ENCODE results near the gene SIRT3. TPM values are rescaled to one million over a fixed set of nuclear protein-coding genes. Genes with fewer than 3 reads are reported as not detected.

Gene SIRT3
- total and polyA plus RNA-seq, 2 of the 13 experiments (the other 11 are each of a cell fraction or from before 2014, with no cell fraction given) = 15.1 to 18.2 TPM

GRCh38 chr11:207863-208180 lies 28.3 kb downstream of the SIRT3 start (continued):
- TF ChIP-seq ZNF18 (CRISPR knock-in tag; IDR thresholded peaks at IDR 0.05; ENCODE audit: insufficient replicate concordance) = no peak
- no peak for TF ChIP-seq TAF1 (CRISPR knock-in tag; IDR thresholded peaks at IDR 0.05)
- TF ChIP-seq ZNF879 (CRISPR knock-in tag; IDR thresholded peaks at IDR 0.05) = no peak
- TF ChIP-seq SUZ12 (IDR thresholded peaks at IDR 0.05; ENCODE audit: low read depth, low read length) = no peak
- TF ChIP-seq ZNF775 (CRISPR knock-in tag; IDR thresholded peaks at IDR 0.05; ENCODE audit: borderline replicate concordance) = no peak
- TF ChIP-seq, protein P1, sequence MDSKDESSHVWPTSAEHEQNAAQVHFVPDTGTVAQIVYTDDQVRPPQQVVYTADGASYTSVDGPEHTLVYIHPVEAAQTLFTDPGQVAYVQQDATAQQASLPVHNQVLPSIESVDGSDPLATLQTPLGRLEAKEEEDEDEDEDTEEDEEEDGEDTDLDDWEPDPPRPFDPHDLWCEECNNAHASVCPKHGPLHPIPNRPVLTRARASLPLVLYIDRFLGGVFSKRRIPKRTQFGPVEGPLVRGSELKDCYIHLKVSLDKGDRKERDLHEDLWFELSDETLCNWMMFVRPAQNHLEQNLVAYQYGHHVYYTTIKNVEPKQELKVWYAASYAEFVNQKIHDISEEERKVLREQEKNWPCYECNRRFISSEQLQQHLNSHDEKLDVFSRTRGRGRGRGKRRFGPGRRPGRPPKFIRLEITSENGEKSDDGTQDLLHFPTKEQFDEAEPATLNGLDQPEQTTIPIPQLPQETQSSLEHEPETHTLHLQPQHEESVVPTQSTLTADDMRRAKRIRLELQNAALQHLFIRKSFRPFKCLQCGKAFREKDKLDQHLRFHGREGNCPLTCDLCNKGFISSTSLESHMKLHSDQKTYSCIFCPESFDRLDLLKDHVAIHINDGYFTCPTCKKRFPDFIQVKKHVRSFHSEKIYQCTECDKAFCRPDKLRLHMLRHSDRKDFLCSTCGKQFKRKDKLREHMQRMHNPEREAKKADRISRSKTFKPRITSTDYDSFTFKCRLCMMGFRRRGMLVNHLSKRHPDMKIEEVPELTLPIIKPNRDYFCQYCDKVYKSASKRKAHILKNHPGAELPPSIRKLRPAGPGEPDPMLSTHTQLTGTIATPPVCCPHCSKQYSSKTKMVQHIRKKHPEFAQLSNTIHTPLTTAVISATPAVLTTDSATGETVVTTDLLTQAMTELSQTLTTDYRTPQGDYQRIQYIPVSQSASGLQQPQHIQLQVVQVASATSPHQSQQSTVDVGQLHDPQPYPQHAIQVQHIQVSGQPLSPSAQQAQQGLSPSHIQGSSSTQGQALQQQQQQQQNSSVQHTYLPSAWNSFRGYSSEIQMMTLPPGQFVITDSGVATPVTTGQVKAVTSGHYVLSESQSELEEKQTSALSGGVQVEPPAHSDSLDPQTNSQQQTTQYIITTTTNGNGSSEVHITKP (CRISPR knock-in tag; IDR thresholded peaks at IDR 0.05; ENCODE audit: low read depth) = no peak
- TF ChIP-seq ZNF337 (CRISPR knock-in tag; IDR thresholded peaks at IDR 0.05; ENCODE audit: borderline replicate concordance, low read depth) = no peak
- peak; percentile 70; the same call in 1 of the 2 replicates for TF ChIP-seq ZBTB42 (CRISPR knock-in tag; IDR thresholded peaks at IDR 0.05)
- TF ChIP-seq, protein P2, sequence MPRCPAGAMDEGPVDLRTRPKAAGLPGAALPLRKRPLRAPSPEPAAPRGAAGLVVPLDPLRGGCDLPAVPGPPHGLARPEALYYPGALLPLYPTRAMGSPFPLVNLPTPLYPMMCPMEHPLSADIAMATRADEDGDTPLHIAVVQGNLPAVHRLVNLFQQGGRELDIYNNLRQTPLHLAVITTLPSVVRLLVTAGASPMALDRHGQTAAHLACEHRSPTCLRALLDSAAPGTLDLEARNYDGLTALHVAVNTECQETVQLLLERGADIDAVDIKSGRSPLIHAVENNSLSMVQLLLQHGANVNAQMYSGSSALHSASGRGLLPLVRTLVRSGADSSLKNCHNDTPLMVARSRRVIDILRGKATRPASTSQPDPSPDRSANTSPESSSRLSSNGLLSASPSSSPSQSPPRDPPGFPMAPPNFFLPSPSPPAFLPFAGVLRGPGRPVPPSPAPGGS (CRISPR knock-in tag; IDR thresholded peaks at IDR 0.05) = peak; percentile 8; the same call in 1 of the 2 replicates
- no peak for TF ChIP-seq CENPX (CRISPR knock-in tag; IDR thresholded peaks at IDR 0.05)
- TF ChIP-seq MLXIP (CRISPR knock-in tag; IDR thresholded peaks at IDR 0.05; ENCODE audit: borderline replicate concordance) = no peak
- no peak for TF ChIP-seq PHB2 (IDR thresholded peaks at IDR 0.05; ENCODE audit: partially characterized antibody)
- TF ChIP-seq, protein P3, sequence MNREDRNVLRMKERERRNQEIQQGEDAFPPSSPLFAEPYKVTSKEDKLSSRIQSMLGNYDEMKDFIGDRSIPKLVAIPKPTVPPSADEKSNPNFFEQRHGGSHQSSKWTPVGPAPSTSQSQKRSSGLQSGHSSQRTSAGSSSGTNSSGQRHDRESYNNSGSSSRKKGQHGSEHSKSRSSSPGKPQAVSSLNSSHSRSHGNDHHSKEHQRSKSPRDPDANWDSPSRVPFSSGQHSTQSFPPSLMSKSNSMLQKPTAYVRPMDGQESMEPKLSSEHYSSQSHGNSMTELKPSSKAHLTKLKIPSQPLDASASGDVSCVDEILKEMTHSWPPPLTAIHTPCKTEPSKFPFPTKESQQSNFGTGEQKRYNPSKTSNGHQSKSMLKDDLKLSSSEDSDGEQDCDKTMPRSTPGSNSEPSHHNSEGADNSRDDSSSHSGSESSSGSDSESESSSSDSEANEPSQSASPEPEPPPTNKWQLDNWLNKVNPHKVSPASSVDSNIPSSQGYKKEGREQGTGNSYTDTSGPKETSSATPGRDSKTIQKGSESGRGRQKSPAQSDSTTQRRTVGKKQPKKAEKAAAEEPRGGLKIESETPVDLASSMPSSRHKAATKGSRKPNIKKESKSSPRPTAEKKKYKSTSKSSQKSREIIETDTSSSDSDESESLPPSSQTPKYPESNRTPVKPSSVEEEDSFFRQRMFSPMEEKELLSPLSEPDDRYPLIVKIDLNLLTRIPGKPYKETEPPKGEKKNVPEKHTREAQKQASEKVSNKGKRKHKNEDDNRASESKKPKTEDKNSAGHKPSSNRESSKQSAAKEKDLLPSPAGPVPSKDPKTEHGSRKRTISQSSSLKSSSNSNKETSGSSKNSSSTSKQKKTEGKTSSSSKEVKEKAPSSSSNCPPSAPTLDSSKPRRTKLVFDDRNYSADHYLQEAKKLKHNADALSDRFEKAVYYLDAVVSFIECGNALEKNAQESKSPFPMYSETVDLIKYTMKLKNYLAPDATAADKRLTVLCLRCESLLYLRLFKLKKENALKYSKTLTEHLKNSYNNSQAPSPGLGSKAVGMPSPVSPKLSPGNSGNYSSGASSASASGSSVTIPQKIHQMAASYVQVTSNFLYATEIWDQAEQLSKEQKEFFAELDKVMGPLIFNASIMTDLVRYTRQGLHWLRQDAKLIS (CRISPR knock-in tag; IDR thresholded peaks at IDR 0.05) = no peak
- no peak for TF ChIP-seq ELF1 (CRISPR knock-in tag; IDR thresholded peaks at IDR 0.05)
- no peak for TF ChIP-seq ATRX (CRISPR knock-in tag; IDR thresholded peaks at IDR 0.05; ENCODE audit: borderline replicate concordance)
- no peak for TF ChIP-seq MYC (CRISPR knock-in tag; IDR thresholded peaks at IDR 0.05; ENCODE audit: borderline replicate concordance)
- TF ChIP-seq ZNF234 (CRISPR knock-in tag; conservative IDR thresholded peaks at IDR 0.05) = 0 out of 2 replicates have a peak, but pooled peaks have one; percentile 7
